Right lobe of liver (tissue), 4 donors: Measurements from ENCODE around the gene SLC29A3.

Source experiments
- CTCF ChIP-seq, 4 donors: fragments of 200-600 bp in 3 of 4; fragments of 450-650 bp in 1 of 4; IDR thresholded peaks; one replicate each; pipeline versions ENCODE4 v1.5.1 to v1.8.0; 2016 to 2022; ENCODE audit warnings: antibody characterized with exemption in 4 of 4, mild to moderate bottlenecking in 2 of 4
- POLR2A ChIP-seq: fragments of 450-650 bp; IDR thresholded peaks from one replicate; pipeline ENCODE4 v1.6.1; 2017; ENCODE audit warnings: antibody characterized with exemption, mild to moderate bottlenecking
- donor health status: DM: no; HTN: no; CAD: no.
- donor health status: DM: no; HTN: no; CAD: no.
- donor health status: DM: no; HTN: yes; CAD: no.

GRCh38 chr10:71325267-71325666, 6.2 kb downstream of the SLC29A3 start:
- no peak for TF ChIP-seq CTCF (IDR thresholded peaks at IDR 0.05)
- TF ChIP-seq POLR2A, result no peak
